GM15510 (cell line): ENCODE results near the gene BMP5.

Source experiments
- POLR2A ChIP-seq: IDR thresholded peaks from 3 replicates; pipeline ENCODE4 v1.6.1; 2011; ENCODE audit warnings: borderline replicate concordance; ENCODE audit not compliant: insufficient read length; ENCODE audit errors: extremely low read depth

Gene BMP5

DNA sequence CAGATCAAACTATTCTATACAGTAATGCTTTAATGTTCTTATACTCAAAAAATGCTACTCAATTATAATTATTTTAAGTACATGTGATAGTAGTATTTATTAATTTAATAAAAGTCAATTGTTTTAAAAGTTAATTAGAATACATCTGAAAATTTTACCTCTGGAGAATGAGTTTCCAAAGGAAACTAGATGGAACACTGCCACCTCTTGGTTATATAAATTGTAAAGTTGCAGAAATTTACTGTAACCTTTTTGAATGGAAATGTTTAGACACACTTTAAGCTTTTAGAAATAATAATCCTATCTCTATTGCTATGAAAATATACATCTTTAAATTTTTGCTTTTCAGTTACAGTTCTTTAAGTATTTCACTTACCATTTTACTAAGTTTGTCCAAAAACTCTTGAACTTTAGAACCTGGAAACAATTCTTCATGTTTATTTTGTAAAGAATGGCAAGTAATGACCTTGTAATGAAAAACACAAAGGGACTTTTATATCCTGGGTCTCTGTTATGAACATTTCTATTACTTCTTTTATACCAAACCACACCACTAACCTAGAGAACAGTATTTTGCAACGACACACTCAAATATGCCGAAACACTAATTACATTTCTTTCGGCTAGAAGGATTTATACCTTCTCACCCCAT, 10.9 kb upstream of the BMP5 start:
- no peak for TF ChIP-seq POLR2A

GRCh38 chr6:55882718-55883569, 7.6 kb upstream of the BMP5 start:
- TF ChIP-seq POLR2A: no peak

- TF ChIP-seq POLR2A: no peak
These were observed 1.9 kb upstream of the BMP5 start for GRCh38 chr6:55877283-55877682.

GRCh38 chr6:55874316-55874715, 1.1 kb downstream of the BMP5 start:
- no peak for TF ChIP-seq POLR2A

DNA sequence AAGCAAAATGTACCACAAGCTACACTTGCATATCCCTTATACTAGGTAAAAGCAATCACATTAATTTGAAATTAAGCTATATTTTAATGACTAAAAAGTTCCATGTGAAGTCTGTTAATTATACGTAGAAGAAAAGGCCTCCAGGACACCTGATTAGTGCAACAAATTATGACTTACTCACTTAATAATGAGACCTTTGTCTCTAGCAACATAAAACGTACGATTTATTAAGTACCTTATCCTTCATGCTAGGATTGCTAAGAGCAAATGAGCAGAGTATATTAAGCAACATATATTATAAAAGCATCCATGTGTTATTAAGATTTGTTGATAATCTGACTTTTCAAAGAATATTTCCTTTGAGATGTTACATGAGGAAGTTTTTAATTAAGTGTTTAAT, 2.5 kb downstream of the BMP5 start:
- no peak for TF ChIP-seq POLR2A

- TF ChIP-seq POLR2A: no peak
These were observed 5.1 kb downstream of the BMP5 start for GRCh38 chr6:55870181-55870813.

DNA sequence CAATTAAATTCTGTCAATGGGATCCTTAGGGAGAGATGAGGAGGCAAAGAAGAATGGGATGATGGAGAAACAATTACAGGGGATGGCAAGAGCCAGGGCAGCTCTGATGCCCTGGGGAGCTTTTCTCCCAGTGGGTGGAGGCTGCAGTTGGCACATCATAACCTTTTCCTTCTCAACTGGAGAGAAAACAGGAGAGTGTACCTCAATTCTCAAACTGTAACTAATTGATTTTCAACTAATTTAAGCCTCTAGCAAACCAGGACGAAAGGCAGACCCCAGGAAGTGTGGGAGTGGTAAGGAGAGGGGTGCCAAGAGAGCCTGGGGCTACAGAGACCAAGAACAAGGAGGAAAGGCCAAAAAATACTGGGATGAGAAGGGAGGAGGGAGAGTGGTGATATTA, 5.7 kb downstream of the BMP5 start:
- no peak for TF ChIP-seq POLR2A

DNA sequence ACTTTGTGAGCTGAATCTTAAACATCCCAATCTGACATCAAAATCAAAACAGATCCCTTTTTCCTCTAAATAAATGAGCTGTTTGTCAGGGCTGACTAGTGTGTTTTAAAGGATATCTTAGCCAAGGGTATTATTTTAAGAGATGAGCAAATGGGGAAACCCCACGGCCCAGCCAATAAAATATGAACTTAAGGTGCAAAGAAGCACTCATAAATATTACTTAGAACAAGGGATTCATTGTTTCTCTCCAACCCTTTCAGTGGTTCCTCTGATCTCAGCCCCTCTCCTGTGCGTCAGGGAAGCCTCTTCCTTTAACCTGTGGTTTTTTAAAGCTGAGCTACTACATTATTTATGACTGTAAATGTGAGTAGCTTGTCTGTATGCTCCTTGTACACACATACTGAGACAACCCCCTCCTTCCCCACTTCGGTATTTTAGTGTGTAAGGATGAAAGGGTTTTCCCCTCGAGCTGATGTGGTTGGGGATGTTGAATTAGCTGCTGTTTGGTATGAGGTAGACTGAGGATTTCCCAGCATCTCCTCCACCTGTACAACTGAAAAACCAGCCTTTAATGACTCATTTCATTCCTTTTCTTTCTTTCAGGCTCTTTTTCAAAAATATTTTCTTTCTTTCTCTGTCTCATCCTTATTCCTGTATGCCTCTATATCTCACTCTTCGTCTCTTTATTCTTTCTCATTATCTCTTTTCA, 6.5 kb downstream of the BMP5 start:
- no peak for TF ChIP-seq POLR2A

DNA sequence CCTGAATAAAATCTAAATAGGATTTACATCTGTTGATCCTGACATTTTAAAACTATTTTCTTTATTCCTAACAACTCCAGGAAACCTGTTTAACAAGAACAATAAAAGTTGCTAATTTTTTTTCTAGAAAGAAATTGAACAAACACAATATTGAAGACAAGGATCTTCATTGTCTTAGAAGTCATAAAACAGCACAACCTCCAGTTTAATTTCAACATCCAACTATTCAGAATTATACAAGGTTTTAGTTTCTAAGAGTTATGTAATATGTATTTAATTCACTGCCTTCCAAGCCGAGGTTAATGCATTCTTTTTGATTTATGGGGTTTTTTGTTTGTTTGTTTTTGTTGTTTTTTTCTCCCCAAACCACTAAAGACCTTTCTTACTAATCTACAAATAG, 7.2 kb downstream of the BMP5 start:
- no peak for TF ChIP-seq POLR2A

GRCh38 chr6:55866128-55866527, 9.3 kb downstream of the BMP5 start:
- TF ChIP-seq POLR2A: no peak

DNA sequence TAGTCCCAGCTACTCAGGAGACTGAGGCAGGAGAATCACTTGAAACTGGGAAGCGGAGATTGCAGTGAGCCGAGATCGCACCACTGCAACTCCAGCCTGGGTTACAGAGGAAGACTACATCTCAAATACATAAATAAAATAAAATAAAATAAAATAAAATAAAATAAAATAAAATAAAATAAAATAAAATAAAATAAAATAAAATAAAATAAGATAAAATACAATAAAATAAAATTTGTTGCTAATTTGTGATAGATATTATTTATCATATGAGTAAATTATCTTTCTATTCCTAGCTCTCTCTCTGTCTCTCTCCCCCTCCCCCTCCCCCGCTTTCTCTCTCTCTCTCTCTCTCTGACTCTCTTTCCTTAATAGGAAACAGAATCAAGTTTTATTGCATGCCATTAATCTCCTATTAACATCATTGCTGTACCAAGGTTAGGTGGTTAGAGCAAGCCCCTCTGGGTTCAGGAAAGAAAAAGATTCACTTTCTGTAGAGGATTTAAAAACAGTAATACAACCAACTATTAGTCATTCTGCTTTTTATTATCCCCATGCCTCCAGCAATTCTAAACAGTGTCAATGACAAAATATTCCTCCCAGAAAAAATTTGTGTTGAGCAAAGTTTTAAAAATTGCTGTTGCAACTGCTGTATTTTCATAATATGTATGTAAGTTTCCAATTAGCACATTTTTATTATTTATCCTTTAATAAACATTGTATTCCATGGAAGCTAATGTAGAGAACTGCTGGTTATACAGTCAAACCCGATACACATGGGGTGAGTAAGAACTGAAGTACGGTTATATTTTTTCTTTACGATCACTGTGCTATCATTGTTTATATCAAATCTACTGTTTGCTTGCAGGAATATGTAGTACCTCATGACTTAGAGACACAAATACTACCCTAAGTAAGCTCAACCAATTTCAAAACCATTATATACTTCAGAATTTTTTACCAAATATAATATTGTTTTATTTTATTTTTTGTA, 22.1 kb downstream of the BMP5 start:
- no peak for TF ChIP-seq POLR2A

DNA sequence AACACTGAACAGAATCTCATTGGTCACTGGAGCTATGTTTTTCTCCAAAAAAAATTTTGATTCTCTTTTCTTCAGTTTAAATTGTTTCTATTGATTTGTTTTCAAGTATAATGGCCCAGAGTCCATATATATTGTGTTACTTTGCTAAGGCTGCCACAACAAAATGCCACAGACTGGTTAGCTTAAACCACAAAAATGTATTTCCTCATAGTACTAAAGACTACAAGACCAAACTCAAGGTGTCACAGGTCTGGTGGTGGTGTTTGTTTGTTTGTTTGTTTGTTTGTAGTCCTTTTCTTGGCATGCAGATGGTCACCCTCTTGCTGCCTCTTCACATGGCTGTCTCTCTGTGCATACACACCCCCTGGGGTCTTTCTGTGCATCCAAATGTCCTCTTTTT, 34.0 kb downstream of the BMP5 start:
- no peak for TF ChIP-seq POLR2A

GRCh38 chr6:55839080-55839479, 36.3 kb downstream of the BMP5 start:
- no peak for TF ChIP-seq POLR2A

- no peak for TF ChIP-seq POLR2A
These were observed 38.4 kb downstream of the BMP5 start for GRCh38 chr6:55836945-55837344.
